ENCODE data around the gene PRMT2. TPM values are rescaled to one million over a fixed set of nuclear protein-coding genes. Genes with fewer than 3 reads are reported as not detected.

The PRMT2 gene
- 10 to 100 TPM; 73.6 to 87.1 TPM for total RNA-seq
- polyA plus RNA-seq (2013, experiment 1 of 2), result 98.1 TPM
- 97.1 TPM for polyA plus RNA-seq (2013, experiment 2 of 2)
- long read RNA-seq, experiment 1, partial matches to known transcripts, result 12 of 38 reads
- long read RNA-seq, experiment 1, other reads (novel, unspliced or antisense), result 17 of 38 reads
- long read RNA-seq, experiment 2, transcript PRMT2-204 (6 exons, 954 nt), result minor isoform, 27 of 274 reads
- long read RNA-seq, experiment 2, transcript PRMT2-206 (11 exons, 2,131 nt), result major isoform, 99 of 274 reads
- long read RNA-seq, experiment 2, transcript PRMT2-203 (12 exons, 2,688 nt), result minor isoform, 23 of 274 reads
- long read RNA-seq, experiment 2, partial matches to known transcripts, result 90 of 274 reads
- long read RNA-seq, experiment 2, other reads (novel, unspliced or antisense), result 27 of 274 reads
- long read RNA-seq, experiment 3, transcript PRMT2-203 (12 exons, 2,688 nt), result minor isoform, 112 of 669 reads
- long read RNA-seq, experiment 3, transcript PRMT2-204 (6 exons, 954 nt), result minor isoform, 20 of 669 reads
- long read RNA-seq, experiment 3, transcript PRMT2-201 (7 exons, 1,011 nt), result minor isoform, 7 of 669 reads
- long read RNA-seq, experiment 3, transcript PRMT2-206 (11 exons, 2,131 nt), result major isoform, 284 of 669 reads
- long read RNA-seq, experiment 3, partial matches to known transcripts, result 150 of 669 reads
- long read RNA-seq, experiment 3, other reads (novel, unspliced or antisense), result 90 of 669 reads
- long read RNA-seq, experiment 4, transcript PRMT2-204 (6 exons, 954 nt), result major isoform, 73 of 245 reads
- long read RNA-seq, experiment 4, transcript PRMT2-206 (11 exons, 2,131 nt), result minor isoform, 20 of 245 reads
- long read RNA-seq, experiment 4, transcript PRMT2-203 (12 exons, 2,688 nt), result minor isoform, 7 of 245 reads
- long read RNA-seq, experiment 4, partial matches to known transcripts, result 119 of 245 reads
- long read RNA-seq, experiment 4, other reads (novel, unspliced or antisense), result 23 of 245 reads

GRCh38 chr21:46635324-46636180 is at the start of gene PRMT2:
Gene PRMT2, plus strand, starts transcription at chr21:46635674. Its CDS starts 1,278 bp downstream, at chr21:46636952.
- Histone ChIP-seq H3K9ac (ENCODE audit: extremely low read depth, low read length, poor library complexity, severe bottlenecking) (peak within 1 kb of the TSS; percentile 82), H3K9me3 (ENCODE audit: control insufficient read depth, low read length) (no peaks in the 10 kb centered on the region), H3K36me3 (ENCODE audit: control insufficient read depth, insufficient read depth, low read length) (peaks cover 19% of the 10 kb centered on the region), H3K27ac (ENCODE audit: low read depth, low read length) (peak within 1 kb of the TSS; percentile 96), H3K4me1 (ENCODE audit: control insufficient read depth, insufficient read depth, low read length) (peaks cover 5% of the 10 kb centered on the region), H3K27me3 (ENCODE audit: control insufficient read depth, insufficient read depth, low read length, poor library complexity, severe bottlenecking) (no peaks in the 10 kb centered on the region), H3K4me3 (ENCODE audit: low read length) (peak within 1 kb of the TSS; percentile 93)
- Mint-ChIP-seq H3K27ac (peak within 1 kb of the TSS; percentile 95), H3K4me3 (peak within 1 kb of the TSS; percentile 86), H3K9me3 (no peaks in the 10 kb centered on the region), H3K27me3 (ENCODE audit: insufficient read depth) (no peaks in the 10 kb centered on the region), H3K4me1 (peaks cover 14% of the 10 kb centered on the region), H3K36me3 (ENCODE audit: low read depth) (peaks cover 30% of the 10 kb centered on the region)
- DNase-seq, result peak; percentile 99
- no peak for TF ChIP-seq CTCF (conservative IDR thresholded peaks at IDR 0.05)
- 0 to 1% methylated on average over 35 to 90 of the region's 90 CpGs for WGBS, 2 experiments (ENCODE audit: insufficient coverage in 1 of 2, insufficient read length in 1 of 2)

- Histone ChIP-seq H3K27me3 (ENCODE audit: control insufficient read depth, insufficient read depth, low read length, poor library complexity, severe bottlenecking) (no peaks in the 10 kb centered on the region), H3K9ac (ENCODE audit: extremely low read depth, low read length, poor library complexity, severe bottlenecking) (no peak overlapping the region), H3K4me3 (ENCODE audit: low read length) (no peak overlapping the region), H3K27ac (ENCODE audit: low read depth, low read length) (no peak overlapping the region), H3K36me3 (ENCODE audit: control insufficient read depth, insufficient read depth, low read length) (no peaks in the 10 kb centered on the region), H3K4me1 (ENCODE audit: control insufficient read depth, insufficient read depth, low read length) (no peaks in the 10 kb centered on the region), H3K9me3 (ENCODE audit: control insufficient read depth, low read length) (peaks cover 18% of the 10 kb centered on the region)
- DNase-seq, result no peak
- TF ChIP-seq CTCF (conservative IDR thresholded peaks at IDR 0.05), result no peak
- peaks cover 59% of the 10 kb centered on the region for H3K9me3 Mint-ChIP-seq
- no peaks in the 10 kb centered on the region for H3K4me1 Mint-ChIP-seq
- 83 to 91% methylated on average over 6 to 8 of the region's 8 CpGs for WGBS, 2 experiments (ENCODE audit: insufficient coverage in 1 of 2, insufficient read length in 1 of 2)
- no peak overlapping the region for H3K27ac Mint-ChIP-seq
- no peak overlapping the region for H3K4me3 Mint-ChIP-seq
- H3K36me3 Mint-ChIP-seq (ENCODE audit: low read depth), result peaks cover 4% of the 10 kb centered on the region
- peaks cover 12% of the 10 kb centered on the region for H3K27me3 Mint-ChIP-seq (ENCODE audit: insufficient read depth)
Measured at GRCh38 chr21:46594276-46594675, 41.2 kb upstream of the PRMT2 start.

- H3K27ac Mint-ChIP-seq, result no peak overlapping the region
- peaks cover 44% of the 10 kb centered on the region for H3K9me3 Mint-ChIP-seq
Measured at GRCh38 chr21:46596201-46596600, 39.3 kb upstream of the PRMT2 start.

More at GRCh38 chr21:46596201-46596600, 39.3 kb upstream of the PRMT2 start:
- no peak for DNase-seq
- H3K4me3 Mint-ChIP-seq, result no peak overlapping the region
- peaks cover 18% of the 10 kb centered on the region for H3K9me3 ChIP-seq (ENCODE audit: control insufficient read depth, low read length)
- H3K4me1 Mint-ChIP-seq, result no peaks in the 10 kb centered on the region
- peaks cover 6% of the 10 kb centered on the region for H3K27me3 ChIP-seq (ENCODE audit: control insufficient read depth, insufficient read depth, low read length, poor library complexity, severe bottlenecking)
- H3K36me3 ChIP-seq (ENCODE audit: control insufficient read depth, insufficient read depth, low read length), result no peaks in the 10 kb centered on the region
- no peak overlapping the region for H3K27ac ChIP-seq (ENCODE audit: low read depth, low read length)
- WGBS, 2 experiments (ENCODE audit: insufficient coverage in 1 of 2, insufficient read length in 1 of 2), result 100% methylated on average over 1 of the region's 1 CpG; no CpG with 5 or more reads in 1 of the 2 experiments
- H3K9ac ChIP-seq (ENCODE audit: extremely low read depth, low read length, poor library complexity, severe bottlenecking), result no peak overlapping the region
- H3K4me3 ChIP-seq (ENCODE audit: low read length), result no peak overlapping the region
- H3K4me1 ChIP-seq (ENCODE audit: control insufficient read depth, insufficient read depth, low read length), result no peaks in the 10 kb centered on the region
- H3K27me3 Mint-ChIP-seq (ENCODE audit: insufficient read depth), result peaks cover 10% of the 10 kb centered on the region
- H3K36me3 Mint-ChIP-seq (ENCODE audit: low read depth), result peaks cover 4% of the 10 kb centered on the region
- no peak for TF ChIP-seq CTCF (conservative IDR thresholded peaks at IDR 0.05)

Data from endodermal cell (in vitro differentiated cells).